Coronary artery (tissue), 2 donors: ENCODE results near the gene MOB3B.

Experiments used
- DNase-seq: peaks from one replicate; pipeline ENCODE4 v3.0.0-alpha.2; 2017; ENCODE audit warnings: low spot score
- H3K27ac ChIP-seq, 2 donors: fragments of 200-600 bp; sonication (generic); one replicate each; pipeline ENCODE4 v1.5.1; 2016 to 2019
- H3K4me3 ChIP-seq: fragments of 200-600 bp; sonication (generic); 2 replicates; pipeline ENCODE4 v1.5.1; 2016; ENCODE audit warnings: mild to moderate bottlenecking, moderate library complexity
- CTCF ChIP-seq: fragments of 200-600 bp; sonication (generic); IDR thresholded peaks from one replicate; pipeline ENCODE4 v1.5.1; 2019; ENCODE audit warnings: antibody characterized with exemption

Gene MOB3B

GRCh38 chr9:27491154-27491553, 38.5 kb downstream of the MOB3B start:
- no peak for DNase-seq
- no peak overlapping the region for H3K4me3 ChIP-seq
- no peak for TF ChIP-seq CTCF
- no peak overlapping the region for H3K27ac ChIP-seq

GRCh38 chr9:27489087-27489876, 40.3 kb downstream of the MOB3B start:
- no peak for DNase-seq
- Histone ChIP-seq H3K4me3 (no peak overlapping the region), H3K27ac (no peak overlapping the region)
- no peak for TF ChIP-seq CTCF

- Histone ChIP-seq H3K27ac (no peak overlapping the region), H3K4me3 (no peak overlapping the region)
- no peak for DNase-seq
- TF ChIP-seq CTCF: no peak
These were observed 41.7 kb downstream of the MOB3B start for GRCh38 chr9:27487927-27488326.

GRCh38 chr9:27487128-27487640, 42.4 kb downstream of the MOB3B start:
- no peak for DNase-seq
- no peak overlapping the region for H3K27ac ChIP-seq
- no peak for TF ChIP-seq CTCF
- no peak overlapping the region for H3K4me3 ChIP-seq

- no peak for TF ChIP-seq CTCF
- no peak overlapping the region for H3K27ac ChIP-seq
- no peak for DNase-seq
- no peak overlapping the region for H3K4me3 ChIP-seq
These were observed 44.5 kb downstream of the MOB3B start for GRCh38 chr9:27485158-27485557.

- DNase-seq: no peak
- TF ChIP-seq CTCF: no peak
- Histone ChIP-seq H3K4me3 (no peak overlapping the region), H3K27ac (no peak overlapping the region)
These were observed 46.0 kb downstream of the MOB3B start for GRCh38 chr9:27483576-27483975.

- Histone ChIP-seq H3K27ac (no peak overlapping the region), H3K4me3 (no peak overlapping the region)
- no peak for TF ChIP-seq CTCF
- no peak for DNase-seq
These were observed 46.9 kb downstream of the MOB3B start for GRCh38 chr9:27482709-27483108.
